Right forelimb (tissue), 1 donor: ENCODE results near the gene PPIP5K2.

Experiments used
- DNase-seq: peaks from one replicate; pipeline ENCODE4 v3.0.0-alpha.2; 2018

Gene PPIP5K2

GRCh38 chr5:103255691-103256090 is 135.6 kb downstream of the PPIP5K2 start:
- no peak for DNase-seq

GRCh38 chr5:103256178-103256577 is 136.1 kb downstream of the PPIP5K2 start:
- no peak for DNase-seq

GRCh38 chr5:103258368-103258956 is 138.4 kb downstream of the PPIP5K2 start, which contains the start of gene MACIR:
TSS of gene MACIR (plus strand) at chr5:103258763. CDS start at chr5:103275920, 17,157 bp downstream.
- peak; percentile 97 for DNase-seq

GRCh38 chr5:103258957-103259704 is 139.0 kb downstream of the PPIP5K2 start:
- peak; percentile 72 for DNase-seq

DNA sequence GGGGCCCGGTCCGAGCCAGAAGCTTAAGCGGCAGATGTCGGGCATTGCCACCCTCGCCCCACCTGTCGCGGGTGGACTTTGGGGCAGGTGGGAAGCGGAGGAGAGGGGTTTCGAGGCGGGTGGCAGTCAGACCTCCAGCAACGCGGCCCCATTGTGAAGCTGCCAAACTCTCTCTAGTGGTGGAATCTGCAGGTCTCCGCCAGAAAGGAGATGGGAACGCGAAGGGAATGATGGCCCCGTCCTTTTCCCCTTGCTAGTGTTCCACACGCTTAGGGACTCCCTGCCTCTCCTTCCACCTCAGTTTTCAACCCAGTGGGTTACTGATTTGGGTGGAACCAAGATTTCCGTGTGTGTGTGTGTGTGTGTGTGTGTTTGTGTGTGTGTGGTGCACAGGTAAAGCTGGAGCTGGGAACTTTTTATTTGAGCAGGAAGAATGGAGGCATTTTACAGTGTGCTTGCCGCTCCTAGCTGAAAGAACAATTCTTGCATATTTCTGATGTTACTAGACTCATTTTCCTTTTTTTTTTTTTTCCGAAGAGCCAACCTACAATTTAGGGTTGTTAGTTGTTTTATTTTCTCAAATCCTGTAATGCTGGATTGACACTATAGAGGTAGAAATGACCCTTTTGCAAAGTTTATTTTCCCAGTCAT is 139.7 kb downstream of the PPIP5K2 start:
- peak; percentile 68 for DNase-seq

DNA sequence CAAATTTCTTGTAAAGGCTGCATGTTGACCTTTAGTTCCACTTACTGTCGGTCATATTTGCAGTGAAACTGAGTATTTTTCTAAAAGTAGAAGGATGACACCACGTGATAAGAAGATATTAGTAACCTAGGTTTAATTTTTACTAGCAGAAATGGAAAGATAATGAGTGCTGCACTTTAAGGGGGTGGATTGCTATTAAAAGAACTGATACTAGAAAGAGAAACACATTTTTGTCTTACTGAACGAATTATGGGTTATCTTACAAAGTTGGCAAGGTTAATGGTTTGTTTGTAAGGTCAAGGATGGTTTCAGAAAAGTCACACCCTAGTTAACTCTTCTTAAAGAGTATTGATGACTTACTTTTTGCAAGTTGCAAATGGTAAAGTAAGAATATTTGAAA is 140.8 kb downstream of the PPIP5K2 start:
- no peak for DNase-seq
